Liver (tissue), 9 donors: ENCODE data around the gene MCU. TPM values are rescaled to one million over a fixed set of nuclear protein-coding genes. Genes with fewer than 3 reads are reported as not detected.
"Not testable (repeated sequence)": the region's sequence is repeated elsewhere in the genome, so short reads cannot be mapped to it uniquely, and the experiment has no call there.

ENCODE experiments used
- DNase-seq: peaks from one replicate; pipeline ENCODE4 v3.0.0-alpha.2; 2017; ENCODE audit warnings: low spot score
- H3K27ac ChIP-seq, 2 donors: one replicate each; pipeline ENCODE4 v1.7.0; 2013; ENCODE audit warnings: inconsistent platforms in 2 of 2, low read length in 2 of 2, control low read depth in 1 of 2, low read depth in 1 of 2, mild to moderate bottlenecking in 1 of 2
- H3K27me3 ChIP-seq, 4 donors: one replicate each; pipeline versions ENCODE4 v1.6.1 to v1.7.0; 2013; ENCODE audit warnings: low read length in 3 of 4, inconsistent platforms in 1 of 4, mild to moderate bottlenecking in 1 of 4, moderate library complexity in 1 of 4; ENCODE audit not compliant: control insufficient read depth in 4 of 4, insufficient read depth in 4 of 4
- H3K36me3 ChIP-seq, 4 donors: one replicate each; pipeline versions ENCODE4 v1.6.1 to v1.7.0; 2013; ENCODE audit warnings: low read length in 3 of 4, mild to moderate bottlenecking in 3 of 4, low read depth in 1 of 4, moderate library complexity in 1 of 4; ENCODE audit not compliant: control insufficient read depth in 4 of 4, insufficient read depth in 3 of 4
- H3K4me1 ChIP-seq, 4 donors: one replicate each; pipeline versions ENCODE4 v1.6.1 to v1.7.0; 2013; ENCODE audit warnings: low read length in 3 of 4, mild to moderate bottlenecking in 3 of 4, moderate library complexity in 1 of 4; ENCODE audit not compliant: control insufficient read depth in 4 of 4, insufficient read depth in 4 of 4
- H3K4me3 ChIP-seq, 3 donors: one replicate each; pipeline versions ENCODE4 v1.6.1 to v1.7.0; 2013; ENCODE audit warnings: low read length in 3 of 3, control low read depth in 1 of 3, low read depth in 1 of 3, mild to moderate bottlenecking in 1 of 3
- H3K9ac ChIP-seq, 2 donors: one replicate each; pipeline ENCODE4 v1.7.0; 2013; ENCODE audit warnings: low read length in 2 of 2, mild to moderate bottlenecking in 2 of 2, moderate library complexity in 2 of 2, control low read depth in 1 of 2, low read depth in 1 of 2
- H3K9me3 ChIP-seq, 4 donors: one replicate each; pipeline versions ENCODE4 v1.6.1 to v1.7.0; 2013; ENCODE audit warnings: low read length in 3 of 4; ENCODE audit not compliant: control insufficient read depth in 4 of 4
- EGR1 ChIP-seq, 2 donors: IDR thresholded peaks; 2 replicates each; pipeline ENCODE4 v1.6.1; 2016 to 2018; ENCODE audit warnings: antibody characterized with exemption in 2 of 2, low read depth in 2 of 2
- FOXA1 ChIP-seq: IDR thresholded peaks from 2 replicates; pipeline ENCODE4 v1.6.1; 2016; ENCODE audit warnings: antibody characterized with exemption
- FOXA2 ChIP-seq: IDR thresholded peaks from 2 replicates; pipeline ENCODE4 v1.6.1; 2016; ENCODE audit warnings: antibody characterized with exemption
- GABPA ChIP-seq, 2 donors: IDR thresholded peaks in 1 of 2; conservative IDR thresholded peaks in 1 of 2; 2 replicates each; pipeline ENCODE4 v1.6.1; 2016; ENCODE audit warnings: antibody characterized with exemption in 2 of 2, mild to moderate bottlenecking in 1 of 2, moderate library complexity in 1 of 2
- HNF4A ChIP-seq, 2 donors: conservative IDR thresholded peaks; 2 replicates each; pipeline ENCODE4 v1.6.1; 2016; ENCODE audit warnings: antibody characterized with exemption in 2 of 2, mild to moderate bottlenecking in 2 of 2
- HNF4G ChIP-seq: IDR thresholded peaks from 2 replicates; pipeline ENCODE4 v1.6.1; 2016; ENCODE audit warnings: antibody characterized with exemption
- JUND ChIP-seq, 2 donors: IDR thresholded peaks; 2 replicates each; pipeline ENCODE4 v1.6.1; 2016; ENCODE audit warnings: antibody characterized with exemption in 2 of 2
- NR2F2 ChIP-seq: IDR thresholded peaks from 2 replicates; pipeline ENCODE4 v1.6.1; 2016; ENCODE audit warnings: antibody characterized with exemption
- RAD21 ChIP-seq, 2 donors: IDR thresholded peaks; 2 replicates each; pipeline ENCODE4 v1.6.1; 2016; ENCODE audit warnings: antibody characterized with exemption in 2 of 2, mild to moderate bottlenecking in 2 of 2
- RXRA ChIP-seq, 2 donors: IDR thresholded peaks; 2 replicates each; pipeline ENCODE4 v1.6.1; 2017 to 2018; ENCODE audit warnings: antibody characterized with exemption in 2 of 2, mild to moderate bottlenecking in 1 of 2
- SP1 ChIP-seq: IDR thresholded peaks from 2 replicates; pipeline ENCODE4 v1.6.1; 2018; ENCODE audit warnings: antibody characterized with exemption, mild to moderate bottlenecking
- TAF1 ChIP-seq: conservative IDR thresholded peaks from 2 replicates; pipeline ENCODE4 v1.6.1; 2016; ENCODE audit warnings: antibody characterized with exemption, mild to moderate bottlenecking
- YY1 ChIP-seq: IDR thresholded peaks from 2 replicates; pipeline ENCODE4 v1.6.1; 2016; ENCODE audit warnings: antibody characterized with exemption, mild to moderate bottlenecking
- WGBS: extraction: QIAGEN DNeasy Blood & Tissue Kit; methylation state at CpG from one replicate; pipeline ENCODE4 v1.1.7; 2013; 5-methylcytosine and 5-hydroxymethylcytosine counted together
- polyA plus RNA-seq, 2 donors: library from polyadenylated mRNA; stranded (reverse) in 1 of 2; unstranded in 1 of 2; fragments of 200-250 nt in 1 of 2; fragments of >200 nt in 1 of 2; fragmentation: Nextera tagmentation in 1 of 2; extraction: Ambion mirVana in 1 of 2; gene quantifications; one replicate each; pipeline versions ENCODE4 v1.2.1 to v1.2.3, GENCODE V29; 2013 to 2015
- total RNA-seq, 2 donors: library from RNA; depleted of rRNA; stranded (reverse); fragments of >200 nt; gene quantifications; one replicate each; pipeline ENCODE4 v1.2.3, GENCODE V29; 2014
- TF ChIP-seq, protein P1 (sequence below): fragments of 150-350 bp; IDR thresholded peaks from 2 replicates; pipeline ENCODE4 v1.5.1; 2017; ENCODE audit warnings: improper control_type of control experiment, low read depth, low read length; ENCODE audit not compliant: missing input control
- TF ChIP-seq, protein P2 (sequence below): IDR thresholded peaks from 2 replicates; pipeline ENCODE4 v1.6.1; 2016; ENCODE audit warnings: antibody characterized with exemption
- TF ChIP-seq, protein P3 (sequence below): IDR thresholded peaks from 2 replicates; pipeline ENCODE4 v1.6.1; 2016; ENCODE audit warnings: antibody characterized with exemption
- TF ChIP-seq, protein P4 (sequence below): IDR thresholded peaks from 2 replicates; pipeline ENCODE4 v1.6.1; 2016; ENCODE audit warnings: antibody characterized with exemption, mild to moderate bottlenecking
- donor health status: healthy.
- donor health status: healthy.
- donor health status: healthy.
- donor health status: healthy.
- donor health status: healthy.

MCU gene
- total and polyA plus RNA-seq, 4 donors = 6.4 to 13.0 (median 8.8) TPM

DNA sequence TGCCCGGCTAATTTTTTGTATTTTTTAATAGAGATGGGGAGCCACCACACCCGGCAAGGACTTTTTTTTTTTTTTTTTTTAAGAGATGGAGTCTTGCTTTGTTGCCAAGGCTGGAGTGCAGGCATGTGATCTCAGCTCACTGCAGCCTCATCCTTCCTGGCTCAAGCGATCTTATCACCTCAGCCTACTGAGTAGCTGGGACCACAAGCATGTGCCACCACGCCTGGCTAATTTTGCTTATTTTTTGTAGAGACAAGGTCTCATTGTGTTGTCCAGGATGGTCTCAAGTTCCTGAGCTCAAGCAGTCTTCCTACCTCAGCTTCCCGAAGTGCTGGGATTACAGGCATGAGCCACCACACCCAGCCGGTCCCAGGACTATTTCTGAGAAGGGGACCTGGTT lies 9.3 kb upstream of the MCU start:
- WGBS = 86% methylated on average over 6 of the region's 6 CpGs
- DNase-seq = no peak
- Histone ChIP-seq H3K9ac (no peak overlapping the region), H3K4me3 (no peak overlapping the region), H3K27me3 (no peaks in the 10 kb centered on the region), H3K9me3 (no peaks in the 10 kb centered on the region), H3K36me3 (no peaks in the 10 kb centered on the region), H3K4me1 (no peaks in the 10 kb centered on the region), H3K27ac (no peak overlapping the region)
- TF ChIP-seq, protein P1, sequence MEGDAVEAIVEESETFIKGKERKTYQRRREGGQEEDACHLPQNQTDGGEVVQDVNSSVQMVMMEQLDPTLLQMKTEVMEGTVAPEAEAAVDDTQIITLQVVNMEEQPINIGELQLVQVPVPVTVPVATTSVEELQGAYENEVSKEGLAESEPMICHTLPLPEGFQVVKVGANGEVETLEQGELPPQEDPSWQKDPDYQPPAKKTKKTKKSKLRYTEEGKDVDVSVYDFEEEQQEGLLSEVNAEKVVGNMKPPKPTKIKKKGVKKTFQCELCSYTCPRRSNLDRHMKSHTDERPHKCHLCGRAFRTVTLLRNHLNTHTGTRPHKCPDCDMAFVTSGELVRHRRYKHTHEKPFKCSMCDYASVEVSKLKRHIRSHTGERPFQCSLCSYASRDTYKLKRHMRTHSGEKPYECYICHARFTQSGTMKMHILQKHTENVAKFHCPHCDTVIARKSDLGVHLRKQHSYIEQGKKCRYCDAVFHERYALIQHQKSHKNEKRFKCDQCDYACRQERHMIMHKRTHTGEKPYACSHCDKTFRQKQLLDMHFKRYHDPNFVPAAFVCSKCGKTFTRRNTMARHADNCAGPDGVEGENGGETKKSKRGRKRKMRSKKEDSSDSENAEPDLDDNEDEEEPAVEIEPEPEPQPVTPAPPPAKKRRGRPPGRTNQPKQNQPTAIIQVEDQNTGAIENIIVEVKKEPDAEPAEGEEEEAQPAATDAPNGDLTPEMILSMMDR = no peak
- TF ChIP-seq FOXA1 (no peak), TAF1 (no peak), HNF4G (no peak), SP1 (no peak), YY1 (no peak), RXRA (IDR thresholded peaks at IDR 0.05) (no peak), RAD21 (IDR thresholded peaks at IDR 0.05) (no peak), NR2F2 (no peak), EGR1 (IDR thresholded peaks at IDR 0.05; ENCODE audit: low read depth in 2 of 2) (no peak), FOXA2 (no peak), GABPA (IDR thresholded peaks at IDR 0.05 in 1 of 2, conservative IDR thresholded peaks at IDR 0.05 in 1 of 2) (no peak), HNF4A (conservative IDR thresholded peaks at IDR 0.05) (no peak)
- TF ChIP-seq, protein P2, sequence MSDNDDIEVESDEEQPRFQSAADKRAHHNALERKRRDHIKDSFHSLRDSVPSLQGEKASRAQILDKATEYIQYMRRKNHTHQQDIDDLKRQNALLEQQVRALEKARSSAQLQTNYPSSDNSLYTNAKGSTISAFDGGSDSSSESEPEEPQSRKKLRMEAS = no peak
- TF ChIP-seq, protein P3, sequence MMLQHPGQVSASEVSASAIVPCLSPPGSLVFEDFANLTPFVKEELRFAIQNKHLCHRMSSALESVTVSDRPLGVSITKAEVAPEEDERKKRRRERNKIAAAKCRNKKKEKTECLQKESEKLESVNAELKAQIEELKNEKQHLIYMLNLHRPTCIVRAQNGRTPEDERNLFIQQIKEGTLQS = no peak

DNA sequence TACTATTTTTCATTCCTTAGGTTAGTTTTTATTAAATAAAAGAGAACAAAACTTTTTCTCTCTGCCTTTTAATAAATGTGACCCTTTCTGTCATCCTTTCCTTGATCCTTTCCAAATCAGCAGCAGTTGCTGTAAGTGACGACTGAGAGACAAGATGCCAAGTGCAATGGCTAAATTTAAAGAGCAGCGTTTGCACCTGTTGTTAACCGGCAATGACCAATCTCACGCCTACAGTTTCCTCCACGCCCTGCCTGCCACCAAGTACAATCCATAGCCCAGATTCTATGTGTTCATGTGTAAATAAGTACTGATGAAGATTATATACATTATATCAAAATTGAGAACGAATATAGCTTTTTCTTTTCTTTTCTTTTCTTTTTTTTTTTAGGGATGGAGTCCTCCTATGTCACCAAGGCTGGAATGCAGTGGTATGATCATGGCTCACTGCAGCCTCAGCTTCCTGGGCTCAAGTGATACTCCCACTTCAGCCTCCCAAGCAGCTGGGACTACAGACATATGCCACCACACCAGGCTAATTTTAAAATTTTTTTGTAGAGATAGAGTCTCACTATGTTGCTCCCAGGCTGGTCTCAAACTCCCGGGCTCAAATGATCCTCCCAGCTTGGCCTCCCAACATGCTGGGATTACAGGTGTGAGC lies 6.5 kb upstream of the MCU start:
- TF ChIP-seq YY1 (no peak), TAF1 (no peak), NR2F2 (no peak), JUND (IDR thresholded peaks at IDR 0.05) (no peak), RXRA (IDR thresholded peaks at IDR 0.05) (no peak), FOXA2 (no peak)
- TF ChIP-seq, protein P4, sequence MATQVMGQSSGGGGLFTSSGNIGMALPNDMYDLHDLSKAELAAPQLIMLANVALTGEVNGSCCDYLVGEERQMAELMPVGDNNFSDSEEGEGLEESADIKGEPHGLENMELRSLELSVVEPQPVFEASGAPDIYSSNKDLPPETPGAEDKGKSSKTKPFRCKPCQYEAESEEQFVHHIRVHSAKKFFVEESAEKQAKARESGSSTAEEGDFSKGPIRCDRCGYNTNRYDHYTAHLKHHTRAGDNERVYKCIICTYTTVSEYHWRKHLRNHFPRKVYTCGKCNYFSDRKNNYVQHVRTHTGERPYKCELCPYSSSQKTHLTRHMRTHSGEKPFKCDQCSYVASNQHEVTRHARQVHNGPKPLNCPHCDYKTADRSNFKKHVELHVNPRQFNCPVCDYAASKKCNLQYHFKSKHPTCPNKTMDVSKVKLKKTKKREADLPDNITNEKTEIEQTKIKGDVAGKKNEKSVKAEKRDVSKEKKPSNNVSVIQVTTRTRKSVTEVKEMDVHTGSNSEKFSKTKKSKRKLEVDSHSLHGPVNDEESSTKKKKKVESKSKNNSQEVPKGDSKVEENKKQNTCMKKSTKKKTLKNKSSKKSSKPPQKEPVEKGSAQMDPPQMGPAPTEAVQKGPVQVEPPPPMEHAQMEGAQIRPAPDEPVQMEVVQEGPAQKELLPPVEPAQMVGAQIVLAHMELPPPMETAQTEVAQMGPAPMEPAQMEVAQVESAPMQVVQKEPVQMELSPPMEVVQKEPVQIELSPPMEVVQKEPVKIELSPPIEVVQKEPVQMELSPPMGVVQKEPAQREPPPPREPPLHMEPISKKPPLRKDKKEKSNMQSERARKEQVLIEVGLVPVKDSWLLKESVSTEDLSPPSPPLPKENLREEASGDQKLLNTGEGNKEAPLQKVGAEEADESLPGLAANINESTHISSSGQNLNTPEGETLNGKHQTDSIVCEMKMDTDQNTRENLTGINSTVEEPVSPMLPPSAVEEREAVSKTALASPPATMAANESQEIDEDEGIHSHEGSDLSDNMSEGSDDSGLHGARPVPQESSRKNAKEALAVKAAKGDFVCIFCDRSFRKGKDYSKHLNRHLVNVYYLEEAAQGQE = no peak
- TF ChIP-seq, protein P1 = no peak
- DNase-seq = no peak
- 89% methylated on average over 7 of the region's 7 CpGs for WGBS
- H3K27me3 ChIP-seq = no peaks in the 10 kb centered on the region
- H3K36me3 ChIP-seq = no peaks in the 10 kb centered on the region
- no peaks in the 10 kb centered on the region for H3K4me1 ChIP-seq
- H3K4me3 ChIP-seq = no peak overlapping the region
- H3K27ac ChIP-seq = no peak overlapping the region
- no peak overlapping the region for H3K9ac ChIP-seq
- no peaks in the 10 kb centered on the region for H3K9me3 ChIP-seq

DNA sequence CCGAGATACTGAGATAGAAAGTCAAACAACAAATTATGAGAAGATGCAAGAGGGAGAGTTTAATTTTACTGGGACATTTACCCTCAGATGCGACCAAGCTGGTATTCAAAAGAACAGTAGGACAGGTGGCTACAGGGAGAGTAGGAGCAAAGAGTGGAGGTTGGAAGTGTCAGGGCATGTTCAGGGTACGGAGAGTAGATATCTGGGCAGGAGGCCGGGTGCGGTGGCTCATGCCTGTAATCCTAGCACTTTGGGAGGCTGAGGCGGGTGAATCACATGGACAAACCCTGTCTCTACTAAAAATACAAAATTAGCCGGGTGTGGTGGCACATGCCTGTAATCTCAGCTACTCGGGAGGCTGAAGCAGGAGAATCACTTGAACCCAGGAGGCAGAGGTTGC lies 5.5 kb upstream of the MCU start:
- 93% methylated on average over 8 of the region's 8 CpGs for WGBS
- H3K27ac ChIP-seq, H3K9me3 ChIP-seq, H3K4me3 ChIP-seq, DNase-seq, H3K36me3 ChIP-seq, H3K27me3 ChIP-seq, H3K9ac ChIP-seq, H3K4me1 ChIP-seq: not testable (repeated sequence)
